Measurements from ENCODE around the gene PPDPF. TPM values are rescaled to one million over a fixed set of nuclear protein-coding genes. Genes with fewer than 3 reads are reported as not detected.
A peak's percentile ranks its signal among the peaks of the same experiment; 100 is the strongest.

PPDPF gene
- total and polyA plus RNA-seq, 12 donors, result 186 to 433 (median 270) TPM

DNA sequence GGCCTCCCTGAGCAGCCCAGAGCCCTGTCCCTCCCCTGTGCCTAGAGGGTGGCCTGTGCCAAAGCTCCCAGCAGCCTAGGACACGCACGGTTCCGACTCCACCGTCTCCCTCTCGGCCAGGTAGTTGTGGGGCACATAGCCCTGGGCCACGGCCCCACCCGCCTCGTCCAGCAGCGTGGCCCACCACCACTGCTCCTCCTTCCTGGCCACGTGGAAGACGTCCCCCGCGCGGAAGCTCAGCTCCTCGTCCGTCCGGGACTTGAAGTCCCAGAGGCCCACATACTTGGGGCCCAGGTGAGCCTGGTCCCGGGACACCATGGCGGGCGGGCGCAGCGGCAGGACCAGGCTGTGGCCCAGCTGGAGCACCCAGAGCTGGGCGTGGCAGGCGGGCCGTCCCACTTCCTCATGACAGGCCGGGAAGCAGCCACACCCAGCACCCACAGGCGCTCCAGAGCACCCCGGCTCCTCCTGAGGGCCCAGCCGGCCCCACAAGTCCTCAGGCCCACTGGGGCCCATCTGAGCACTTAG is 16.5 kb downstream of the PPDPF start, which contains the start of gene PTK6:
TSS of gene PTK6 (minus strand) at position 380 of the 528 bp plus-strand sequence. CDS start at position 318, 62 bp downstream.
- no peaks in the 10 kb centered on the region for H3K9me3 ChIP-seq
- ATAC-seq (peak in 6 of 8 donors; percentile 4 to 30 (median 22)), DNase-seq (peak in 1 of 2 donors; percentile 47)
- H3K4me3 ChIP-seq, result peak within 1 kb of the TSS in 9 of 10 donors; percentile 6 to 51 (median 31)
- H3K4me1 ChIP-seq, result peaks cover 0 to 34% (median 16%) of the 10 kb centered on the region in 9 donors
- 77 to 85% methylated on average over 29 of the region's 29 CpGs for WGBS, 2 donors
- intact Hi-C loops (cut with DNase I), result loop anchor here in 7 of 10 donors (5.0 to 10.0 kb wide), 5 partner anchors 40 to 435 kb away; partner anchors contain the start of genes TPD52L2 (in 4 of the 7) and ABHD16B (in 3 of the 7)
- H3K27ac ChIP-seq, result peak within 1 kb of the TSS in 7 of 10 donors; percentile 34 to 91 (median 57)
- H3K27me3 ChIP-seq, result peaks cover 0 to 38% (median 20%) of the 10 kb centered on the region in 7 donors
- TF ChIP-seq, protein P1, sequence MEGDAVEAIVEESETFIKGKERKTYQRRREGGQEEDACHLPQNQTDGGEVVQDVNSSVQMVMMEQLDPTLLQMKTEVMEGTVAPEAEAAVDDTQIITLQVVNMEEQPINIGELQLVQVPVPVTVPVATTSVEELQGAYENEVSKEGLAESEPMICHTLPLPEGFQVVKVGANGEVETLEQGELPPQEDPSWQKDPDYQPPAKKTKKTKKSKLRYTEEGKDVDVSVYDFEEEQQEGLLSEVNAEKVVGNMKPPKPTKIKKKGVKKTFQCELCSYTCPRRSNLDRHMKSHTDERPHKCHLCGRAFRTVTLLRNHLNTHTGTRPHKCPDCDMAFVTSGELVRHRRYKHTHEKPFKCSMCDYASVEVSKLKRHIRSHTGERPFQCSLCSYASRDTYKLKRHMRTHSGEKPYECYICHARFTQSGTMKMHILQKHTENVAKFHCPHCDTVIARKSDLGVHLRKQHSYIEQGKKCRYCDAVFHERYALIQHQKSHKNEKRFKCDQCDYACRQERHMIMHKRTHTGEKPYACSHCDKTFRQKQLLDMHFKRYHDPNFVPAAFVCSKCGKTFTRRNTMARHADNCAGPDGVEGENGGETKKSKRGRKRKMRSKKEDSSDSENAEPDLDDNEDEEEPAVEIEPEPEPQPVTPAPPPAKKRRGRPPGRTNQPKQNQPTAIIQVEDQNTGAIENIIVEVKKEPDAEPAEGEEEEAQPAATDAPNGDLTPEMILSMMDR (IDR thresholded peaks at IDR 0.05), result no peak
- no peaks in the 10 kb centered on the region for H3K36me3 ChIP-seq

- H3K9me3 ChIP-seq, result no peaks in the 10 kb centered on the region
- peaks cover 0 to 38% (median 20%) of the 10 kb centered on the region in 7 donors for H3K27me3 ChIP-seq
- H3K4me3 ChIP-seq, result peak overlapping the region in 9 of 10 donors; percentile 6 to 51 (median 31)
- peaks cover 0 to 34% (median 16%) of the 10 kb centered on the region in 9 donors for H3K4me1 ChIP-seq
- no peaks in the 10 kb centered on the region for H3K36me3 ChIP-seq
- ATAC-seq (peak; percentile 86 to 93 (median 88)), DNase-seq (peak; percentile 80 to 87)
- 18 to 26% methylated on average over 31 to 34 of the region's 34 CpGs for WGBS, 2 donors
- TF ChIP-seq, protein P1 (IDR thresholded peaks at IDR 0.05), result peak; percentile 93 to 99 (median 97)
- intact Hi-C loops (cut with DNase I), result loop anchor here in 9 of 10 donors (1.0 to 10.0 kb wide), 10 partner anchors 40 to 437 kb away; partner anchors contain the start of genes TPD52L2 (in 5 of the 9) and ABHD16B (in 3 of the 9)
- H3K27ac ChIP-seq, result peak overlapping the region in 7 of 10 donors; percentile 34 to 91 (median 57)
Measured at GRCh38 chr20:63537525-63538203, 17.1 kb downstream of the PPDPF start.

GRCh38 chr20:63538204-63539091 is 17.9 kb downstream of the PPDPF start:
- intact Hi-C loops (cut with DNase I), result loop anchor here in 9 of 10 donors (1.0 to 10.0 kb wide), 10 partner anchors 39 to 436 kb away; partner anchors contain the start of genes TPD52L2 (in 5 of the 9) and ABHD16B (in 3 of the 9)

More at GRCh38 chr20:63538204-63539091, 17.9 kb downstream of the PPDPF start:
- no peak for DNase-seq
- no peaks in the 10 kb centered on the region for H3K9me3 ChIP-seq
- TF ChIP-seq, protein P1 (IDR thresholded peaks at IDR 0.05), result peak in 4 of 9 donors; percentile 5 to 46 (median 38)
- H3K27ac ChIP-seq, result peak overlapping the region in 7 of 10 donors; percentile 34 to 91 (median 57)
- H3K4me1 ChIP-seq, result peaks cover 0 to 34% (median 16%) of the 10 kb centered on the region in 9 donors
- WGBS, 2 donors, result 47 to 52% methylated on average over 26 to 27 of the region's 27 CpGs
- peak; percentile 18 to 60 (median 36) for ATAC-seq
- H3K4me3 ChIP-seq, result peak overlapping the region in 9 of 10 donors; percentile 6 to 51 (median 31)
- no peaks in the 10 kb centered on the region for H3K36me3 ChIP-seq
- peaks cover 0 to 33% (median 17%) of the 10 kb centered on the region in 7 donors for H3K27me3 ChIP-seq

All from heart right ventricle (tissue), 16 donors.